ENCODE measurements around the gene TMEM250.

The TMEM250 gene

DNA sequence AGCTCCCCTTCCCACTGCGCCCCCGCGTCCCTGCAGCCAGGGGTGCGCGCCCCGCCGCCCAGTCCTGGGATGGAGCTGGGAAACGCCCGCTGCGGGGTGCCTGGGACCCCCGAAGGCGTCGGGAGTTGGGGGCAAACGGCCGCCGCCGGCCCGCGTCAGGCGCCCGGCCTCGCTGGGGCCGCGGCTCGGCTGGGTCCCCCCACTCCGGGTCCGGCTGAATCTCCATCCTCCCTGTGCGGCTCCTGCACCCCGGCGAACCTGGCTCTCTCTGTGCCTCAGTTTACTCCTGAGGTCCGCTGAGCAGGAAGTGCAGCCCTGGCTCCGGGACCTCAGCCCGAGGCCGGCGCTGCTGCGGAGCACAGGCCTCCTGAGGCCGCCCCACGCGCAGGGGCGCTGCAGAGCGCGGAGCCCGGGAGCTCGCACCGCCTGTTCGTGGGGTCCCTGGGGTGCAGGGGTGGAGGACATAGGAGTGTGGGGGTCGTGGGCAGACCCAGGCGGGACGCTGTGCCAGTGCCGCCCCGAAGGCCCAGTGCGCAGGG, 13.9 kb upstream of the TMEM250 start:
- DNase-seq (ENCODE audit: low spot score), result no peak

DNA sequence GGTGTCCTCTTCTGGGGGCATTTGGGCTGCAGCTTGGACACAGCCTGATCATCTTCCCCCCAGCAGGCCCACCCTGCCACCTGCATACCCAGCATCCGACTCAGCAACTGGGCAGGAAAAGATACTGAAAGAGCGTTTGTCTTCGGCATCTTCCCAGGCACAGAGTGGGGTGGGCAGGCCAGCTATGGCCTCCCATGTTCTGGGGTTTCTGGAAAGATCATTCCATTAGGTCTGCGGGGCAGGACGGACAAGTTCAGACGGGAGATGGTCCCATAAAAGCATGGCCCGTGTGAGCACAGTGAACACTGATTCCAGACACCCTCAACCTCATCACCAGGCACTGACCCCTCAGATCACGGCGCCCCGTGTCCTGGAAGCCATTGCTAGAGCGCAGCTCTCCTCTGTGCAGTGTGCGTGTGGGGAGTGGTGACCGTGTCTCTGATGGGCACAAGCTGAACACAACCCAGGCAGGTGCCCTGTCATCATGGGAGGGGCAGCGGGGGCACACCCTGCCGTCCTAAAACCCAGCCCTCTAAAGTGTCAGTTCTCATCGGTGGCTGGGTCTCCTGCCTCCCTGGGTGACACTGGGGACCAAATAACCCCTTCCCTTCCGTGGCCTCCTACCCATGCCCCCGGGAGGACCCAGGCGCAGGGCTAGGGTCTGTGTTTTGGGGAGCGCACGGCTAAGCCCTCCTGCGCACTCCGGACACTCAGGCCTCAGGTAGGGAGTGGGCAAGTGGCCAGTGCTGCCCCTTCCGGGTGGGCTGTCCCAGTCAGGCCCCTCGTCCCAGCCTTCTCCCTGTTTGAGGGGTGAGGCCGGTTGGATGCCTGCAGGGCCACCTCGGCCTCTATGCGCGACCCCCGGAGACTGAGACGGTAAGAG, 13.2 kb upstream of the TMEM250 start:
- DNase-seq (ENCODE audit: low spot score), result no peak

DNA sequence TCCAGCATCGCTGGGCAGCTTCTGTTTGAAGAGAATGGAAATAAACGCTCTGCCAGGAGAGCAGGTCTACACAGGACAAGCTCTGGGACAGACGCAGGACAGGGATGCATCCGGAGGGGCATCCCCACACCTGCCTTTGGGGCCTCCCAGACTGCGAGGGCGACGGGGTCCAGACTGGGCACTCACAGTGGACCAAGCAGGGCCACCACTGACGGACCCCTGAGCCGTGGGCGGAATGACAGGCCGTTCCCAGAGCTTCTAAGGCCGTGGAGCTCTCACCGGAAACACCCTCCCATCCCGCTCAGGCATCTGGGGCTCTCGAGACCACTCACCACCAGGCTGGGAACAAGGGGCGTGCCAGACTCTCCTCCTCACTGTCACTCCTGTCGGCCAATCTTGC, 10.5 kb upstream of the TMEM250 start:
- DNase-seq (ENCODE audit: low spot score), result no peak

DNA sequence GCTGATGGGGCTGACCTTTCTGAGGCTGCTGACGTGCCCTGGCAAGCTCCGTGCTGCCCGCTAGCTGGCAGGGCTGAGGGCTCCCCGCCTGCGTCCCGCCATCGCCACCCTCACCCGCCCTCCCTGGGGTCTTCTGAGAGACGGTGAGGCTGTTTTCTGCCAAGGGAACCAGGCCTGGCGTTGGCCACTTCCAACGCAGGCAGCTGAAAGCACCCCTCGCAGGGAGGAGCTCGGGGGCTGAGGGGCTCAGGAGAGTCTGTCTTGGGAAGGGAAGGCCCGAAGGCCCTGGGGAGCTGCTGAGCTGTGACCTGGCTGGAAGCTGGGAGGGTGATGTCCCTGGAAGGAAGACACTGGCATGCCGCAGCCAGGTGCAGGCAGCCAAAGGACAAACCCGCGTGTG, 9.8 kb upstream of the TMEM250 start:
- no peak for DNase-seq (ENCODE audit: low spot score)

DNA sequence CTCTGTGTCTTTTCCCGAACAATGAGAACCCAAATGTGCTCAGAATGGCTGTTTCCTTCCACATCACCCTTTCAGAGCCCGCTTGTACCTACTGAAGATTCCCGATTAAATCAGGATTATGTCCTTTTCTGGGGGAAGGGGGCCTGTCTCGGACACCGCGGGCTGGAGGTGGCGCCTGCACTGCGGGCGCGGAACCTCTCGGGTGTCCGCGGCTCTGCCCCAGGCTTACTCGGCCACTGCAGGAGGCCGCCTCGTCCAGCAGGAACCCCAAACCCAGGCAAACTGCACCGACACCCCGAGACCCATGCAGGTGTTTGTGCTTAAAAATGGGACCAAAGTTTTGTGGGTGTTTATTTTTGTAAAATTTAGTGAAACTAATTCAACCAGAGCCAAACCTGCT, 8.6 kb upstream of the TMEM250 start:
- DNase-seq (ENCODE audit: low spot score), result no peak

DNA sequence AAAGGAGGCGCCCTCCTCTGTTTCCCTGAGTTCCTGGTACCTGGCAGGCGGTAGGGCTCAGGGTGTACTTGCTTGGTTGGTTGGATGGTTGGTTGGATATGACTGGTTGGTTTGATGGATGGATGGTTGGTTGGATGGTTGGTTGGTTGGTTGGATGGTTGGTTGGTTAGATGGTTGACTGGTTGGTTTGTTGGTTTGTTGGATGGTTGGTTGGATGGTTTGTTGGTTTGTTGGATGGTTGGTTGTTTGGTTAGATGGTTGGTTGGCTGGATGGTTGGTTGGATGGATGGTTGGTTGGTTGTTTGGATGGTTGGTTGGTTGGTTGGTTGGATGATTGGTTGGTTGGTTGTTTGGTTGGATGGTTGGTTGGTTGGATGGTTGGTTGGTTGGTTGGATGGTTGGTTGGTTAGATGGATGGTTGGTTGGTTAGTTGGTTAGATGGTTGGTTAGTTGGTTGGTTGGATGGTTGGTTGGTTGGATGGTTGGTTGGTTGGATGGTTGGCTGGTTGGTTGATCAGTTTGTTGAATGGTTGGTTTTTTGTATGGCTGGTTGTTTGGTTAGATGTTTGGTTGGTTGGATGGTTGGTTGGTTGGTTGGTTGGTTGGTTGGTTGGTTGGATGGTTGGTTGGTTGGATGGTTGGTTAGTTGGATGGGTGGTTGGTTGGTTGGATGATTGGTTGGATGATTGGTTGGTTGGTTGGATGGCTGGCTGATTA, 6.5 kb upstream of the TMEM250 start:
- no peak for DNase-seq (ENCODE audit: low spot score)

DNA sequence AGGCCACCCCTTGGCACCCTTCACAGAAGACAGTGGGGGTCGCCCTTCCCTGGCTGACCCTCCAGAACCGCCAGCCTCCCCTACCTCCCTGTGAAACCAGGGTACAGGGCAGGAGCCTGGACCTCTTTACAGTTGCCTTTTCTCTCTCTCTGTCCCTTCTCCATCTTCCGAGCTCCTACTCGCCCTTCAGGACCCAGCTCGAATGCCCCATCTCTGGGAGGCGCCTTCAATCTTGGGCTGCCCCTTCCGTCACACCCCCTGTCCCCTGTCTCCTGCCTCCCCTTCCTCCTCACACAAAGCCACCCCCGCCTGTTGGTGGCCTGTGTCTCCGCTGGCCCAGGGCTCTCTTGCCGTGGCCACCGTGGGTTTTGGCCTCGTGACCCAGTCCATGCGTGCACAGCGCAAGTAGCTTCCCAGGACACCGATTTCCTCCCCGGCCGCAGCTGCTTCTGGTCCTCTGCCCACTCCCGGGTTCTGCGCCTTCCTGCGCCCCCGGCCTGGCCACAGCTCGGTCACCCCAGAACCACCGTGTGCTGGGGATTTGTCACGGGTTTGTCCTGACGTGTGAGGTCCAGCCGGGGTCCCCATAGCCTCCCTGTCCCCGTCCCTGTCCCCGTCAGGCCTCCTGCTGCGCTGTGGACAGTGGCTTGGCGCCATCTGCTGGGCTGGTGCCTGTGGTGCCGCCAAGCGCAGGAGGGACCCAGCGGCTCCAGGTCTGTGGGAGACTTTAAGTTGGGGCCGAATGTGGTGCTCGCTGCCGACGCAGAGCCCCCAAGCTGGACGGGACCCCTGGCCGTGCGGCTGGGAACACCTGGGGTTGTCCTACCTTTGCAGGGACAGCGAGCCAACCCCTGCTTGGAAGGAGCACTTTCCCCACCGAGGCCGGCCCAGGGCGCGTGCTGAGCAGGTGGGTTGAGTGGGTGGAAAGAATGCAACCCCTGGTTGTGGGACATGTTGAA, 4.0 kb upstream of the TMEM250 start:
- DNase-seq (ENCODE audit: low spot score), result peak; percentile 72

DNA sequence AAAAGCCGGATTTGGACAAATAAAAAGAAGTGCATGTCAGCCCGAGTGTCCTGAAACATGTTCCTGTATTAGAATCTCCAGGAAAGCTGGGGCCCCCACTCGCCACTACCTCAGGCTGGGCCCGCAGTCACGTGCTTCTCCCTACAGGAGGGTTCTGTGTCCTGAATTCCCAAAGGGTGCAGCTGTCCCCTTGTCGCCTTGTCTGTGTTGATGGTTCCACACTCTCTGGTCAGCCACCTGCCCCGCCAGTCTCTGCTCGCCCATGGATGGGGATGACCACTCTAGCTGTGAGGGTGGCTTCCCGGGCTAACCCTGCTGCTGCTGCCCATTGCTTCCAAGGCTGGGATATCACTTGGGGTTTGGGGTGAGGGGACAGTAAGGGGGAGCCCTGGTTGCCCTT, 3.1 kb upstream of the TMEM250 start:
- no peak for DNase-seq (ENCODE audit: low spot score)

DNA sequence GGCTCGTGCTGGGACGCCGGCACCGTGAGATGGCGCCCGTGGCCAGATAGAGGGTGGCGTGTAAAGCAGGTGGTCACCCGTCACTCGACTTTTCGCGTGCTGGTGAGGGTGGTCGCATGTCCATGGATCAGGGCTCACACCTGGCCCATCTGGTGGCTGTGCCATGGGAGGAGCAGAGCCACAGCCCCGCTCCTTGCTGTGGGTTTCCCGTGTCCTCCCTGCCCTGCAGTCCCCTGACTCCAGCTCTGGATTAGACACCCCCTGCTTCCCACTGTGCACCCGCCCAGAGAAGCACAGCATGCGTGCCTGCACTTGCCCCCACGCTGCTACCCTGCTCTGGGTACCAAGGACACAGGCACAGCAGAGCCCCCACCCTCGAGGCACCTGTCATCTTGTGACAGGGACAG, 1.8 kb upstream of the TMEM250 start:
- DNase-seq (ENCODE audit: low spot score), result no peak

DNA sequence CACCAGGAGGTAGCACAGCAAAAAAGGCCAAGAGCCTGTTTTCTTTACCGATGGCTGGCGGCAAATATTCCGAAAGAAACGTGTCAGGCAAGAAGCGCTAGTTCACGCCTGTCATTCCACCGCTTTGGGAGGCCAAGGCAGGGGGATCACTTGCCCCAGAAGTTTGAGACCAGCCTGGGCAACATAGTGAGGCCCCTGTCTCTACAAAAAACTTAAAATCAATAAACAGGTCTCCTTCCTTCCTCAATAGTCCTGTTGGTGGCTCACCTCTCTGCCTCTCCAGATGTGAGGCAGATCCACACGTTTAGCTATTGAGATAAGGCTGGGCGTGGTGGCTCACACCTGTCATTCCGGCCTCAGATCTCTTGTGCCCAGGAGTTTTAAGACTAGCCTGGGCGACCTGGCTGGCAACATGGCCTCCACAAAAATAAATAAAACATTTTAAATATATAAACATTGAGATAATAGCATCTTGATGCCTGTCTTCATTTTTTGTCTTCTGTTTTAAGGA, 1.3 kb upstream of the TMEM250 start:
- no peak for DNase-seq (ENCODE audit: low spot score)

DNA sequence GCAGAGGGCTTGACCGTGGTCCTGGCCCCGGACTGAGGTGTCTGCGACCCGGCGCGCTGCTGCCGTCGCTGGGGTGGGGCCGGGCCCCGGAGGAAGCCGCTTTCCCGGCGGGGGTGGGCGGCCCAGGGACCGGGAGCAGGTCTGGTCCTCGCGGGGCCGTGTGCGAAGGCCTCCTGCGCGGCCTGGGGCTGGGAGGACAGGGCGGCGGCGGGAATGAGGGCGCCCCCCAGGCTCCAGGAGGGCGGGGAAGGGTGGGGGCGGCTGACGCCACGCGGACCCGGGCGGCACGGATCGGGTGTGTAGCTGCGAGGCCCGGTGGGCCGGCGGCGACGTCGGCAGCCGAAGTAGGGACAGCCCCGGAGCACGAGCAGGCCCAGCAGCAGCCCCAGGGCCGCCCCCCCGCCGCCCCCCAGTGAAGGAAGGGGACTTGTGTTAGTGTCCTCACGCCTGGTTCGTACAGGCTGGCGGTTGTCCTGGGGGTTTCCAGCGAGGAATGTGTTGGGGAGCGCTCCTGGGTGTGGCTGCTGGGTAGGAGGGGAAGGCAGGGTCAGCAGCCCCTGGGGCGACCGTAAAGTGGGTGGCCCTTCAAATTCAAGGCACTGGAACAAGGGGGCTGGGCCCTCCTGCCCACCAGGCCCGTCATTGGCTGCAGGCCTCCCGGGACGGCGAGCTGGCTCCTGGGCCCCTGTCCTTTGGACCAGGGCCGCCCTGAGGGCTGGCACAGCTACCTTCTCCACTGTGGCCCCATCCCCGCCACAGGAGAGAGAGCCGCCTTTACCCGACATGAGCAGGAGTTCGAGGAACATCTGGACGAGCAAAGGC, 597 bp upstream of the TMEM250 start:
- DNase-seq (ENCODE audit: low spot score), result peak; percentile 23

DNA sequence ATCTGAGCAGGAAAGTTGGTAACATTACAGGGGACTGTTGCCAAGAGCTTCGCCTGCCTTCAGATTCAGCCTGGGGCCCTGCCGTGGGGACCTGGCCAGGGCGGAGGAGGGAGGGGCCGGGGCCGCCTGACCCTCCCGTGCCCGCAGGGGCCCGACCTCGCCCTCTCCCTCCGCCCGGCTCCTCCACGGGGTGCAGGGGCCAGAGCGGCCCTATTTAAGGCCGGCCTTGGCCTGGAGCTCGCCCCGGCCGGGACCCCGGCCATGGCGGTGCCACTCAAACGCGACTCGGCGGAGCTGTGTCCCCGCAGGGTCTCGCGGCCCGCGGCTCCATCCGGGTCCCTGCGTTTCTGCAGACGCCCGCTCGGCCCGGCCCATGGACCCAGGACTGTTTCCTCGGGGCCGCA, 757 bp downstream of the TMEM250 start:
- no peak for DNase-seq (ENCODE audit: low spot score)

DNA sequence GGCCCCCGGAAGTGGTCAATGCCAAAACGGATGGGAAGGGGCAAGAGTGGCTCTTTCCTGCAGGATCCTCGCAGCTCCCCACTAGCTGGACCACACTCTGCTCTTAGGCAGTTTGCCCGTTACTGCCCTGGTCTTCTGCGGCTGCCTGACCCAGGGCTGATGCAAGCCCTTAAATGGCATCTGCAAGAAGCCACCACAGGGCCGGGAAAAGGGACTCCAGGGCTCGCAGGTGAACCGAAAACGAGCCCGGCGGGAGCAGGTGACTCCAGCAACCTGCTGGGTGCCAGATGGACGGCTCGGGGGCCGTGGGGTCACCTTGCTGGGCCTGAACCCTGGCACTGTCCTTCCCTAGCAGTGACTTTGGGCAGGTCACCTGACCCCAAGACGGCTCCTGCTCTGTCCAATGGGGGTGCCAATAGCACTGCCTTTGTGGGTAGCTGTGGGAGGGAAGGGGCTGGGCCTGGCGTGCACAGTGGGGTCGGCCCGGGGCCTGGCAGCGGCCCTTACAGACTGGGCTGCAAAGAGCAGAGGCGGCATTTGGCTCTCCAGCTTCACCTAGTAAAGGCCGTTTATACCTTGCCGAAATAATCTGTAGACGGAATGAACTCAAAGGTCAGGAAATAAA, 1.3 kb downstream of the TMEM250 start:
- peak; percentile 48 for DNase-seq (ENCODE audit: low spot score)

DNA sequence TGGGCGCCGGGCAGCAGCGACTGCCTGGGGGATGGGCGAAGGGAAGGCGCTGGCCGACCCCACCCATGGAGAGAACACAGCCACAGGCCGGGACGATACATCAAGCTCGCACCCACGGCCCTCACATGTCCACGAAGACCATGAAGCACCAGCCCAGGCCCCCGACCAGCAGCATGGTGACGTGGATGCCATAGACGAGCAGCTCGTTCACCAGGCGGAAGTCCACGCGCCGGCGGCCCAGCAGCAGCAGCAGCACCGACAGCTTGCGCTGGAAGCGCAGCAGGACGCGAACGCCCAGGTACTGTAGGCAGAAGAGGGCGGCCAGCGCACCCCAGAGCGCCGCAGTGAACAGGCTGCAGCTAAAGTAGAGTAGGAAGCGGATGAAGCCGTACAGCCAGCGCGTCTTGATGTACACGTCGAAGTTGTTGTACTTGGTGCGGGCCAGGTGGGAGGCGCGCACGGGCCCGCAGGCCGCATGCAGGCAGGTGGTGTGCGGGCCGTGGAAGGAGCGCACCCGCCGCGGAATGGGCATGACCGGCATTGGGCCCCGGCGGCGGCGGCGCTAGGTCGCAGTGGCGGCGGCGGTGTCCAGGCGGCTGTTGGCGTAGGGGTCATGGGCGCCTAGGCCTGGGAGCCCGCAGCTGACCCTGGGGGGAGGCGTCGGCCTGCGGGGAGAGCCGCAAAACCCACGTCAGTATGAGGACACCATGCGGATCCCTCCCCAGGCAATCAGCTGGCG, 2.1 kb downstream of the TMEM250 start:
- no peak for DNase-seq (ENCODE audit: low spot score)

DNA sequence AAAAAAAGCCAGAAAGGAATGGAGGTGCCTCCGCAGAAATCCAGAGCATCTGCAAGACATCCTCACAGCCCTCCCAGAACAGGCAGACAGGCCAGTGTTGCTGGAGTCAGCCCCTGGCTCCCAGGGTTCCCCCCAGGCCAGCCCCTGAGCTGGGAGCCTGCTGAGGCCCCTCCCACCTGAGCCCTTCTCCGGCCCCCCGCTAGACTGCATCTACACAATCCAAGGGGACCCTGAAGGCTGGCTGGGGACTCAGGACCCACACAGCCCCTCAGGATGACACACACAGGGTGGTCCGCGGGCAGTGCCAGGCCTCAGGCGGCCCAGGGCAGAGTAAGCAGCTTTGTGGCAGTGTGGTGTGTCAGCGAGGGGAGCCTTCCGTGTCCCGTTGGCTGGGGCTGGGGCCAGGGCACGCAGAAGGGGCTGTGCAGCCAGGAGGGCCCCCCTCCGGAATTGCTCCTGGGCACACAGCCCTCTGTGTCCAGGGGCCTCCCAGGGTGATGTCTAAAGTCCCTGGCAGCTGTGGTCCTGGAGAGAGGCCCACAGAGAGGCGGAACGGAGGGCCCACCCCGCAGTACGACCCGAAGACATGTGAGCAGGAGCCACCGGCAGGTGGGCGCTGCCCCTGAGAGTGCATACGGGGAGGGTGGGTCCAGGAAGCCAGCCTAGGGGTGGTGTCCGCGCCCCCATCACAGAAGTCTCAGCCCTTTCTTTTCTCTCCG, 2.9 kb downstream of the TMEM250 start:
- no peak for DNase-seq (ENCODE audit: low spot score)

DNA sequence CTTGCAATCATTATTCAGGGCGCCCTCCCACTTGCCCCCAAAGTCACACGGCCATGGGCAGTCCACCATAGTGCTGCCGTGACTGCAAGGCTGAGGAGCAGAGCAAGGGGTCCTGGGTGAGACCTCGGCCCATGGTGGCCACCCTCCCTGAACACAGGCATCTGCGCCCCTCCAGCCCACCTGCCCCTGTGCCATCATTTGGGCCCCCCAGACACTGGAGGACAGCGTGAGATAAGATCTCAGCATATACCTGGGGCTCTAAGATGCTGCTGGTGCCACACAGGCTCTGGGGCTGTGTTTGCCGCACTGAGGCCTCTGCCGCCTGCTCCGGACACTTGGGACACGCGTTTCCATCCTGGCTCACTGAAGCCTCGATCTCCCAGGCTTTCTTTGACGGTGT, 3.5 kb downstream of the TMEM250 start:
- DNase-seq (ENCODE audit: low spot score), result no peak

DNA sequence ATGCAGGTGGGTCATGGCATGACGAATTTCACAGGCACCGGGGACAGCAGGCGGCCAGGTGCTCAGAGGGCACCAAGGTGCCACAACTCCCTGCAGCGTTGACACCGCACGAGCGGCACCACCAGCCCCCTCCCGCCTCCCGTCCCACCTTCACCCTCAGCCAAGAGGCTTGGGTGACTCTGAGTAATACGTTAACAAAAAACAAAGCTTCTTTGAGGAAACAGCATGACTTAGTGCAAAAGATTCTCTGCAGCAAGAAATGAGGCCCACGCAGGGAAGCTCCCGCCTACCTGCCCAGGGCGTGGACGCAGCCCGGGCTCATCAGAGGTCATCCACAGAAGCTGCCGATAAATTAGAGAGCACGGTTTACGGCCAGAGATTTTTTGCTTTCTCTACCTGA, 4.1 kb downstream of the TMEM250 start:
- no peak for DNase-seq (ENCODE audit: low spot score)

DNA sequence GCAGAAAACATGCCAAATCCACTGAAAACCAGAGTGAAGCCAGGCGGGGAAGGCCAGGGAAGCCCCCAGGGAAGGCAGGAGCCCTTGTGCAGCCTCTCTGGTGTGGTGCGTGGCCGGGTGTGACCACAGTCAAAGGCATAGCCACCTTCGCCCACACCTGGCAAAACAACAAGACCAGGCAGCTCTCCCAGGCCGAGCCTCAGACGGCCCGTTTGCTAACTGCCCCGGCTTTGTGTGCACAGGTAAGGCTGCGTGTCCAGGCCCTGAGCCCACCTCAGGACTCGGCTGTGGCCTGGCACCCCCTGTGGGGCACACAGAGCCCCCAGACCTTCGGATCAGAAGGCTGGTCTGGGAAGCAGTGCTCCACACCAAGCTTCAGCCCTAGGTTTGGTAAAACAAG, 6.1 kb downstream of the TMEM250 start:
- no peak for DNase-seq (ENCODE audit: low spot score)

DNA sequence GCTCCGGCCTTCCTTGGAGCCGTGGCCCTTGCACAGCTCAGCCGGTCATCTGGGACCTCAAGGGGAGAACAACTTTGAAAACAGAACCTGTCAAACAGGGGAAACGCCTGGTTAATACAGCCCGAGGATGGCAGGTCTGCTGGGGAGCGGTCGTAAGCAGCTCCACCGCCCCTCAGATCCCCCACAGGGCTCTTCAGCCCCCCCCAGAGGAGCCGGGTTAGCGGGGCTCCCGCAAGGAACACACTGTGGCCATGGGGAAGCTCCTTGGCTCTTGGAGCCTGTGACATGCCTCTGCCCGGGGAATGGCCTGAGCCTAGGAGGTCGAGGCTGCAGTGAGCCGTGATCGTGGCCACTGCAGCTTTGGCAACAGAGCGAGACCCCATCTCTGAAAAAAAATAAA, 6.8 kb downstream of the TMEM250 start:
- no peak for DNase-seq (ENCODE audit: low spot score)
